NCI-H446 treated with DMSO at 0.1 percent for 48 hours (cell line): ENCODE results near the gene CENPB.
A peak's percentile ranks its signal among the peaks of the same experiment; 100 is the strongest.
"Not testable (repeated sequence)": the region's sequence is repeated elsewhere in the genome, so short reads cannot be mapped to it uniquely, and the experiment has no call there.

ENCODE experiments used
- DNase-seq: peaks from one replicate; lab custom pipeline; 2025; lab: John Stamatoyannopoulos, UW

CENPB gene

GRCh38 chr20:3811467-3812258 is 25.1 kb upstream of the CENPB start:
- DNase-seq, result peak; percentile 96

DNA sequence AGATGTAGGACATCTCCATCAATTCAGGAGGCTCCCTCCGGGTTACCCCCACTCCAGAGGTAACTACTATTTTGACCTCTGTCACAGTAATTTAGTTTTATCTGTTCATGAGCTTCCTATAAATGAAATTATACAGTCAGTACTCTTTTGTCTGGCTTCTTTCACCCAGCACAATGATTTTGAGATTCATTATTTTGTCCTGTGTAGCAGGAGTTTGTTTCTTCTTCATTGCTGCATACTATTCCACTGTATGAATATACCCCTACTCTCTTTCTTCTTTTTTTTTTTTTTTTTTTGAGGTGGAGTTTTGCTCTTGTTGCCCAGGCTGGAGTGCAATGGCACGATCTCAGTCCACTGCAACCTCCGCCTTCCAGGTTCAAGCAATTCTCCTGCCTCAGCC is 22.0 kb upstream of the CENPB start:
- no peak for DNase-seq

GRCh38 chr20:3804781-3805180 is 18.2 kb upstream of the CENPB start:
- no peak for DNase-seq

- DNase-seq, result no peak
Measured at GRCh38 chr20:3804254-3804751, 17.8 kb upstream of the CENPB start.

GRCh38 chr20:3803854-3804253 is 17.3 kb upstream of the CENPB start:
- DNase-seq, result no peak

DNA sequence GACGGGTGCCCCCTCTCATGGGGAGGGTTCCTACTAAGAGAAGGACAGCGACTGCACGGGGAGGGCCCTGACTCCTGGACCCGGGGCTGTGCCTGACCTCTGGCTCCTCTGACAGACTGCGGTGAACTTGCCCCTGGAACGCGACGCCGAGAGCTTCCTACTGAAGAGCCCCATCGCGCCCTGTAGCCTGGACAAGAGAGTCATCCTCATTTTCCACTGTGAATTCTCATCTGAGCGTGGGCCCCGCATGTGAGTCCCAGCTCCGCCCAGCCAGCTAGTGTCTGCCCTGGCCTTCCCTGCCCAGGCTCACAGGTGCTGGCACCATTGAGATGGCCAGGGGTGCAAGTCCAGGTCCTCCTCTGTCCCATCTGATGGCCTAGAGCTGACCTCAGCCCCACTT is 16.7 kb upstream of the CENPB start:
- no peak for DNase-seq

GRCh38 chr20:3802524-3803239 is 16.1 kb upstream of the CENPB start:
- DNase-seq, result no peak

GRCh38 chr20:3801846-3802245 is 15.3 kb upstream of the CENPB start:
- no peak for DNase-seq

- no peak for DNase-seq
Measured at GRCh38 chr20:3801299-3801698, 14.8 kb upstream of the CENPB start.

DNA sequence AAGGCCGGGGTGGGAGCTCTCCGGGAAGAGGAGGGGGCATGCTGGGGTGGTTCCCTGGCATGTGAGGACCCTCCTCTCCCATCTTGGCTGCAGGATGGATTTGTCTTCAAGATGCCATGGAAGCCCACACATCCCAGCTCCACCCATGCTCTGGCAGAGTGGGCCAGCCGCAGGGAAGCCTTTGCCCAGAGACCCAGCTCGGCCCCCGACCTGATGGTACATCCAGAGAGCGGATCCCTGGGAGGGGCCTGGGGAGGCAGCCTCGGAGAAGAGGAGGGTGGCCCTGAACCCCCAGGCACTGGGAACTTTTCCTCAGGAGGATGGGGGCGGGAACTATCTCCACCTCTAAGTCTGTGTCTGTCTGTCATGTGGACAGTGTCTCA is 14.3 kb upstream of the CENPB start:
- DNase-seq, result no peak

DNA sequence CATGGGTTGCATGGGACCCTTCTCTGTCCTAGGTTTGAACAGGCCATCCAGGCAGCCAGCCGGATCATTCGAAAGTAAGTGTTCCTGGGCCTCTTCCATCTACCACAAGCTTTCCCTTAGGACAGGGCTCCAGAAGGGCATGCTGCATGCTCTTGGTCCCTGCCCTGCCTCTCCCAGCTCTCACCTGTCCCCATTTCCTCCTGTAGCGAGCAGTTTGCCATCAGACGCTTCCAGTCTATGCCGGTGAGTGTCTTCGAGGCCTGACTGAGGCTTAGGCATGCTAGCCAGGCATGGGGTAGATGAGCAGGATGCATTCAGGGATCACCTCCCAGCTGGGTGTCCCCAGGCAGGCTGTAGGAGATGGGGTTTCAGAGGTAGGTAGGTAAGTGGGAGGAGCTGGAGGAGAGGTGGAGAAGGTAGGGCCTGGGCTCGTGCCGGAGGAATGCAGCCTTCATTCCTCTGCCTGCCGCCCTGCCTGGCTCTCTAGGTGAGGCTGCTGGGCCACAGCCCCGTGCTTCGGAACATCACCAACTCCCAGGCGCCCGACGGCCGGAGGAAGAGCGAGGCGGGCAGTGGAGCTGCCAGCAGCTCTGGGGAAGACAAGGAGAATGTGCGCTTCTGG is 13.8 kb upstream of the CENPB start:
- no peak for DNase-seq

- DNase-seq, result no peak
Measured at GRCh38 chr20:3798908-3799248, 12.3 kb upstream of the CENPB start.

- no peak for DNase-seq
Measured at GRCh38 chr20:3798373-3798768, 11.8 kb upstream of the CENPB start.

- no peak for DNase-seq
Measured at GRCh38 chr20:3797592-3798372, 11.2 kb upstream of the CENPB start.

GRCh38 chr20:3797226-3797545 is 10.6 kb upstream of the CENPB start:
- DNase-seq, result no peak

- no peak for DNase-seq
Measured at GRCh38 chr20:3796477-3797225, 10.1 kb upstream of the CENPB start.

- peak; percentile 87 for DNase-seq
Measured at GRCh38 chr20:3795511-3796468, 9.2 kb upstream of the CENPB start, which contains the start of gene CDC25B. Gene CDC25B (plus strand): TSS chr20:3796310. CDS start chr20:3796532, 222 bp downstream.

DNA sequence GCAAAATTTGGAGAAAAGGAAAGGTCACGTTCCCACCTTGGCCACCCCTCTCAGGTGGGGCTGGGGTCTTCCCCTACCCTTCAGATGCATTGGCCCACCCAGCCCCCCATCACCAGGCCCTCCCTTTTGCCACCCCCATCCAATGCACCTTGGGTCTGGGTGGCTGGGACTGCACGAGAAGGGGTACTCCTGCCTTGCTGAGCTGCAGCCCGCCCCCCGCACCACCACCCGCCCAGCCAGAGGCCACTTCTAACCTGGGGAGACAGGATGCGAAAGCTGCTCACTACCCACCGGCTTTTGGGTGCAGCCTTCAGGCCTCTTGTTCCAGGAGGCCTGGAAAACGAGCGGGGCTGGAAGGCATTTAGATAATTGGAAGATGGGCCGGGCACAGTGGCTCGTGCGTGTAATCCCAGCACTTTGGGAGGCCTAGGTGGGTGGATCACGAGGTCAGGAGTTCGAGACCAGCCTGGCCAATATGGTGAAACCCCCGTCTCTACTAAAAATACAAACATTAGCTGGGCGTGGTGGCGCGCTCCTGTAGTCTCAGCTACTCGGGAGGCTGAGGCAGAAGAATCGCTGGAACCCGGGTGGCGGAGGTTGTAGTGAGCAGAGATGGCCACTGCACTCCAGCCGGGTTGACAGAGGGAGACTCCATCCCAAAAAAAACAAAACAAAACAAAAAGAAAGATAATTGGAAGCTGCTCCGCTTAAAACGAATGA is 8.3 kb upstream of the CENPB start:
- DNase-seq, result no peak

GRCh38 chr20:3794168-3794567 is 7.6 kb upstream of the CENPB start:
- DNase-seq, result not testable (repeated sequence)

DNA sequence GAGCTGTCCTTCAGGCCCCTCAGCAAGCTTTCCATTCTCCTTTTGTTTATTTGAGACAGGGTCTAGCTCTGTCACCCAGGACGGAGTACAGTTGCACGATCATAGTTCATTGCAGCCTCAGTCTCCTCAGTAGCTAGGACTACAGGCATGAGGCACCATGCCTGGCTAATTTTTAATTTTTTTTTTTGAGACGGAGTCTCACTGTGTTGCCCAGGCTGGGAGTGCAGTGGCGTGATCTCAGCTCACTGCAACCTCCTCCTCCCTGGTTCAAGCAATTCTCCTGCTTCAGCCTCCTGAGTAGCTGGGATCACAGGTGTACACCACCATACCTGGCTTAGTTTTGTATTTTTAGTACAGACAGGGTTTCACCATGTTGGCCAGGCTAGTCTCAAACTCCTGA is 2.7 kb upstream of the CENPB start:
- not testable (repeated sequence) for DNase-seq
